WTC11 (cell line): ENCODE data around the gene DRAM2. TPM values are rescaled to one million over a fixed set of nuclear protein-coding genes. Genes with fewer than 3 reads are reported as not detected.

Experiments
- ATAC-seq: fragments of 200-7000 bp; cut with Tn5 transposase; 2 replicates; pipeline ENCODE4 v1.10.0; 2021; ENCODE audit warnings: mild to moderate bottlenecking, moderate library complexity
- CTCF ChIA-PET: fragments of 300-600 bp; sonication (Branson Sonifier 250); formaldehyde crosslinking; loops from one replicate; lab custom pipeline; 2021; ENCODE audit warnings: antibody characterized with exemption; lab: Charles Lee
- POLR2A ChIA-PET: fragments of 350-600 bp; sonication (Branson Sonifier 250); formaldehyde crosslinking; loops from one replicate; lab custom pipeline; 2021; ENCODE audit warnings: antibody characterized with exemption; lab: Charles Lee
- DNase-seq: peaks from one replicate; pipeline ENCODE4 v3.0.0; 2021; ENCODE audit warnings: low spot score
- H3K27ac Mint-ChIP-seq: 2 replicates; pipeline ENCODE4 v1.8.0; 2021; ENCODE audit warnings: mixed read lengths
- H3K27me3 Mint-ChIP-seq: 2 replicates; pipeline ENCODE4 v1.8.0; 2021; ENCODE audit warnings: low read depth, mild to moderate bottlenecking, moderate library complexity, mixed read lengths
- H3K36me3 Mint-ChIP-seq: 2 replicates; pipeline ENCODE4 v1.8.0; 2021; ENCODE audit warnings: mixed read lengths
- H3K4me1 Mint-ChIP-seq: 2 replicates; pipeline ENCODE4 v1.8.0; 2022; ENCODE audit warnings: mixed read lengths
- H3K4me3 Mint-ChIP-seq: 2 replicates; pipeline ENCODE4 v1.8.0; 2021; ENCODE audit warnings: mild to moderate bottlenecking, moderate library complexity, mixed read lengths
- H3K9me3 Mint-ChIP-seq: 2 replicates; pipeline ENCODE4 v1.8.0; 2021; ENCODE audit warnings: mixed read lengths
- AR ChIP-seq: fragments of 250-450 bp; sonication (Bioruptor Pico); IDR thresholded peaks from 2 replicates; pipeline ENCODE4 v1.9.0; 2021; ENCODE audit warnings: mild to moderate bottlenecking
- CREM ChIP-seq: sonication (generic); formaldehyde crosslinking; IDR thresholded peaks from 2 replicates; pipeline ENCODE4 v1.8.1; 2022; ENCODE audit warnings: mild to moderate bottlenecking, missing genetic modification reagents, moderate library complexity
- ELF4 ChIP-seq: sonication (generic); formaldehyde crosslinking; IDR thresholded peaks from 2 replicates; pipeline ENCODE4 v1.8.1; 2022; ENCODE audit warnings: low read depth, mild to moderate bottlenecking, moderate library complexity, missing genetic modification reagents
- GTF2I ChIP-seq: fragments of 250-450 bp; sonication (Bioruptor Pico); conservative IDR thresholded peaks from 2 replicates; pipeline ENCODE4 v1.4.0; 2021; ENCODE audit warnings: mild to moderate bottlenecking
- HMGA2 ChIP-seq: fragments of 250-450 bp; sonication (Bioruptor Pico); IDR thresholded peaks from 2 replicates; pipeline ENCODE4 v1.4.0; 2021; ENCODE audit warnings: mild to moderate bottlenecking, moderate library complexity
- NFATC4 ChIP-seq: fragments of 250-450 bp; sonication (Bioruptor Pico); IDR thresholded peaks from 2 replicates; pipeline ENCODE4 v1.9.0; 2021; ENCODE audit warnings: mild to moderate bottlenecking
- PRRX2 ChIP-seq: fragments of 250-450 bp; sonication (Bioruptor Pico); IDR thresholded peaks from 2 replicates; pipeline ENCODE4 v1.8.0; 2021; ENCODE audit warnings: mild to moderate bottlenecking
- SMAD3 ChIP-seq: sonication (generic); formaldehyde crosslinking; IDR thresholded peaks from 2 replicates; pipeline ENCODE4 v1.8.0; 2022; ENCODE audit warnings: missing genetic modification reagents, mild to moderate bottlenecking, borderline replicate concordance
- SP1 ChIP-seq: sonication (generic); formaldehyde crosslinking; conservative IDR thresholded peaks from 2 replicates; pipeline ENCODE4 v1.8.1; 2022; ENCODE audit warnings: missing genetic modification reagents
- USF1 ChIP-seq: sonication (generic); formaldehyde crosslinking; IDR thresholded peaks from 2 replicates; pipeline ENCODE4 v1.8.0; 2022; ENCODE audit warnings: mild to moderate bottlenecking, missing genetic modification reagents
- ZNF232 ChIP-seq: sonication (generic); formaldehyde crosslinking; IDR thresholded peaks from 2 replicates; pipeline ENCODE4 v1.8.0; 2022; ENCODE audit warnings: mild to moderate bottlenecking, missing genetic modification reagents
- ZNF396 ChIP-seq: fragments of 250-450 bp; sonication (Bioruptor Pico); IDR thresholded peaks from 2 replicates; pipeline ENCODE4 v1.8.0; 2021; ENCODE audit warnings: mild to moderate bottlenecking, moderate library complexity, borderline replicate concordance
- ZNF423 ChIP-seq: fragments of 250-450 bp; sonication (Bioruptor Pico); IDR thresholded peaks from 2 replicates; pipeline ENCODE4 v2.1.2; 2022; ENCODE audit warnings: mild to moderate bottlenecking, moderate library complexity
- total RNA-seq: library from RNA; stranded (reverse); gene quantifications from 3 replicates; pipeline ENCODE4 v1.2.3, GENCODE V29; 2021
- TF ChIP-seq, protein P1 (sequence below): sonication (generic); formaldehyde crosslinking; IDR thresholded peaks from 2 replicates; pipeline ENCODE4 v1.8.0; 2023; ENCODE audit warnings: mild to moderate bottlenecking, missing genetic modification reagents
- TF ChIP-seq, protein P2 (sequence below): fragments of 250-450 bp; sonication (Bioruptor Pico); IDR thresholded peaks from 2 replicates; pipeline ENCODE4 v2.1.2; 2022; ENCODE audit warnings: mild to moderate bottlenecking, moderate library complexity
- TF ChIP-seq, protein P3 (sequence below): fragments of 200-600 bp; IDR thresholded peaks from 2 replicates; pipeline ENCODE4 v1.8.0; 2022; ENCODE audit warnings: antibody characterized with exemption
- TF ChIP-seq, protein P4 (sequence below): sonication (generic); formaldehyde crosslinking; IDR thresholded peaks from 2 replicates; pipeline ENCODE4 v1.8.1; 2023; ENCODE audit warnings: mild to moderate bottlenecking, missing genetic modification reagents
- TF ChIP-seq, protein P5 (sequence below): fragments of 250-450 bp; sonication (Bioruptor Pico); IDR thresholded peaks from 2 replicates; pipeline ENCODE4 v1.9.0; 2021; ENCODE audit warnings: moderate library complexity, mild to moderate bottlenecking, inconsistent platforms, borderline replicate concordance

DRAM2 gene
- total RNA-seq, 1 experiment from 2014 or later, result 34.3 TPM

- TF ChIP-seq, protein P1, sequence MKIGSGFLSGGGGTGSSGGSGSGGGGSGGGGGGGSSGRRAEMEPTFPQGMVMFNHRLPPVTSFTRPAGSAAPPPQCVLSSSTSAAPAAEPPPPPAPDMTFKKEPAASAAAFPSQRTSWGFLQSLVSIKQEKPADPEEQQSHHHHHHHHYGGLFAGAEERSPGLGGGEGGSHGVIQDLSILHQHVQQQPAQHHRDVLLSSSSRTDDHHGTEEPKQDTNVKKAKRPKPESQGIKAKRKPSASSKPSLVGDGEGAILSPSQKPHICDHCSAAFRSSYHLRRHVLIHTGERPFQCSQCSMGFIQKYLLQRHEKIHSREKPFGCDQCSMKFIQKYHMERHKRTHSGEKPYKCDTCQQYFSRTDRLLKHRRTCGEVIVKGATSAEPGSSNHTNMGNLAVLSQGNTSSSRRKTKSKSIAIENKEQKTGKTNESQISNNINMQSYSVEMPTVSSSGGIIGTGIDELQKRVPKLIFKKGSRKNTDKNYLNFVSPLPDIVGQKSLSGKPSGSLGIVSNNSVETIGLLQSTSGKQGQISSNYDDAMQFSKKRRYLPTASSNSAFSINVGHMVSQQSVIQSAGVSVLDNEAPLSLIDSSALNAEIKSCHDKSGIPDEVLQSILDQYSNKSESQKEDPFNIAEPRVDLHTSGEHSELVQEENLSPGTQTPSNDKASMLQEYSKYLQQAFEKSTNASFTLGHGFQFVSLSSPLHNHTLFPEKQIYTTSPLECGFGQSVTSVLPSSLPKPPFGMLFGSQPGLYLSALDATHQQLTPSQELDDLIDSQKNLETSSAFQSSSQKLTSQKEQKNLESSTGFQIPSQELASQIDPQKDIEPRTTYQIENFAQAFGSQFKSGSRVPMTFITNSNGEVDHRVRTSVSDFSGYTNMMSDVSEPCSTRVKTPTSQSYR, result no peak
- no peak for TF ChIP-seq AR (CRISPR knock-in tag)
- no peak for TF ChIP-seq SP1 (CRISPR knock-in tag)
- TF ChIP-seq, protein P2, sequence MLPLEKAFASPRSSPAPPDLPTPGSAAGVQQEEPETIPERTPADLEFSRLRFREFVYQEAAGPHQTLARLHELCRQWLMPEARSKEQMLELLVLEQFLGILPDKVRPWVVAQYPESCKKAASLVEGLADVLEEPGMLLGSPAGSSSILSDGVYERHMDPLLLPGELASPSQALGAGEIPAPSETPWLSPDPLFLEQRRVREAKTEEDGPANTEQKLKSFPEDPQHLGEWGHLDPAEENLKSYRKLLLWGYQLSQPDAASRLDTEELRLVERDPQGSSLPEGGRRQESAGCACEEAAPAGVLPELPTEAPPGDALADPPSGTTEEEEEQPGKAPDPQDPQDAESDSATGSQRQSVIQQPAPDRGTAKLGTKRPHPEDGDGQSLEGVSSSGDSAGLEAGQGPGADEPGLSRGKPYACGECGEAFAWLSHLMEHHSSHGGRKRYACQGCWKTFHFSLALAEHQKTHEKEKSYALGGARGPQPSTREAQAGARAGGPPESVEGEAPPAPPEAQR (CRISPR knock-in tag), result no peak
- no peak for TF ChIP-seq GTF2I (CRISPR knock-in tag)
- no peak for TF ChIP-seq ZNF396 (CRISPR knock-in tag)
- TF ChIP-seq ZNF232 (CRISPR knock-in tag), result no peak
- TF ChIP-seq USF1 (CRISPR knock-in tag), result no peak
- TF ChIP-seq, protein P3, sequence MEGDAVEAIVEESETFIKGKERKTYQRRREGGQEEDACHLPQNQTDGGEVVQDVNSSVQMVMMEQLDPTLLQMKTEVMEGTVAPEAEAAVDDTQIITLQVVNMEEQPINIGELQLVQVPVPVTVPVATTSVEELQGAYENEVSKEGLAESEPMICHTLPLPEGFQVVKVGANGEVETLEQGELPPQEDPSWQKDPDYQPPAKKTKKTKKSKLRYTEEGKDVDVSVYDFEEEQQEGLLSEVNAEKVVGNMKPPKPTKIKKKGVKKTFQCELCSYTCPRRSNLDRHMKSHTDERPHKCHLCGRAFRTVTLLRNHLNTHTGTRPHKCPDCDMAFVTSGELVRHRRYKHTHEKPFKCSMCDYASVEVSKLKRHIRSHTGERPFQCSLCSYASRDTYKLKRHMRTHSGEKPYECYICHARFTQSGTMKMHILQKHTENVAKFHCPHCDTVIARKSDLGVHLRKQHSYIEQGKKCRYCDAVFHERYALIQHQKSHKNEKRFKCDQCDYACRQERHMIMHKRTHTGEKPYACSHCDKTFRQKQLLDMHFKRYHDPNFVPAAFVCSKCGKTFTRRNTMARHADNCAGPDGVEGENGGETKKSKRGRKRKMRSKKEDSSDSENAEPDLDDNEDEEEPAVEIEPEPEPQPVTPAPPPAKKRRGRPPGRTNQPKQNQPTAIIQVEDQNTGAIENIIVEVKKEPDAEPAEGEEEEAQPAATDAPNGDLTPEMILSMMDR, result no peak
Observed at GRCh38 chr1:111089638-111090037, 50.3 kb downstream of the DRAM2 start (continued).

GRCh38 chr1:111085676-111086075 lies 54.2 kb downstream of the DRAM2 start:
- H3K9me3 Mint-ChIP-seq, result peaks cover 84% of the 10 kb centered on the region
- H3K36me3 Mint-ChIP-seq, result peaks cover 9% of the 10 kb centered on the region
- TF ChIP-seq, protein P4, sequence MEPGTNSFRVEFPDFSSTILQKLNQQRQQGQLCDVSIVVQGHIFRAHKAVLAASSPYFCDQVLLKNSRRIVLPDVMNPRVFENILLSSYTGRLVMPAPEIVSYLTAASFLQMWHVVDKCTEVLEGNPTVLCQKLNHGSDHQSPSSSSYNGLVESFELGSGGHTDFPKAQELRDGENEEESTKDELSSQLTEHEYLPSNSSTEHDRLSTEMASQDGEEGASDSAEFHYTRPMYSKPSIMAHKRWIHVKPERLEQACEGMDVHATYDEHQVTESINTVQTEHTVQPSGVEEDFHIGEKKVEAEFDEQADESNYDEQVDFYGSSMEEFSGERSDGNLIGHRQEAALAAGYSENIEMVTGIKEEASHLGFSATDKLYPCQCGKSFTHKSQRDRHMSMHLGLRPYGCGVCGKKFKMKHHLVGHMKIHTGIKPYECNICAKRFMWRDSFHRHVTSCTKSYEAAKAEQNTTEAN (CRISPR knock-in tag), result no peak
- TF ChIP-seq CREM (no peak), GTF2I (CRISPR knock-in tag) (no peak), ELF4 (CRISPR knock-in tag) (no peak), PRRX2 (CRISPR knock-in tag) (no peak), HMGA2 (no peak), NFATC4 (CRISPR knock-in tag) (no peak), SMAD3 (CRISPR knock-in tag) (no peak), ZNF423 (CRISPR knock-in tag) (no peak)
- TF ChIP-seq, protein P5, sequence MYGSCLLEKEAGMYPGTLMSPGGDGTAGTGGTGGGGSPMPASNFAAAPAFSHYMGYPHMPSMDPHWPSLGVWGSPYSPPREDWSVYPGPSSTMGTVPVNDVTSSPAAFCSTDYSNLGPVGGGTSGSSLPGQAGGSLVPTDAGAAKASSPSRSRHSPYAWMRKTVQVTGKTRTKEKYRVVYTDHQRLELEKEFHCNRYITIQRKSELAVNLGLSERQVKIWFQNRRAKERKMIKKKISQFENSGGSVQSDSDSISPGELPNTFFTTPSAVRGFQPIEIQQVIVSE (CRISPR knock-in tag), result no peak
- TF ChIP-seq, protein P3, result no peak
- DNase-seq, result no peak
- ChIA-PET POLR2A (interaction anchor here (0.6 kb wide), 1 partner anchor 331 kb away, joined by 3 read pairs; no protein-coding TSS in a partner anchor), CTCF (no interaction called here)
- H3K4me3 Mint-ChIP-seq, result no peak overlapping the region
- ATAC-seq, result no peak
- H3K4me1 Mint-ChIP-seq, result no peaks in the 10 kb centered on the region
- H3K27ac Mint-ChIP-seq, result no peak overlapping the region
- H3K27me3 Mint-ChIP-seq, result peaks cover 11% of the 10 kb centered on the region
